GM12878 (cell line): ENCODE measurements around the gene SFXN4. TPM values are rescaled to one million over a fixed set of nuclear protein-coding genes. Genes with fewer than 3 reads are reported as not detected.

ENCODE experiments used
- ATF7 ChIP-seq: fragments of 450-650 bp; IDR thresholded peaks from 2 replicates; pipeline ENCODE4 v1.6.1; 2016; ENCODE audit warnings: low read depth, mild to moderate bottlenecking
- BCL11A ChIP-seq: IDR thresholded peaks from 2 replicates; pipeline ENCODE4 v1.6.1; 2011; ENCODE audit warnings: low read depth, low read length
- DPF2 ChIP-seq: fragments of 450-650 bp; IDR thresholded peaks from 2 replicates; pipeline ENCODE4 v1.6.1; 2017; ENCODE audit warnings: mild to moderate bottlenecking
- EGR1 ChIP-seq, 2 experiments: IDR thresholded peaks; 1 replicate in 1 of 2; 2 replicates in 1 of 2; pipeline ENCODE4 v1.6.1; 2011 to 2012; ENCODE audit warnings: low read depth in 2 of 2, low read length in 2 of 2, borderline replicate concordance in 1 of 2, mild to moderate bottlenecking in 1 of 2, moderate library complexity in 1 of 2
- GABPA ChIP-seq: IDR thresholded peaks from 2 replicates; pipeline ENCODE4 v1.6.1; 2014; ENCODE audit warnings: antibody characterized with exemption, low read depth, mild to moderate bottlenecking, inconsistent platforms
- HCFC1 ChIP-seq: fragments of 150-350 bp; IDR thresholded peaks from 2 replicates; pipeline ENCODE4 v1.6.1; 2014; ENCODE audit warnings: low read length
- HDAC2 ChIP-seq: fragments of 200-600 bp; sonication (generic); IDR thresholded peaks from 2 replicates; pipeline ENCODE4 v1.6.1; 2017
- NR2F1 ChIP-seq: fragments of 450-650 bp; conservative IDR thresholded peaks from 2 replicates; pipeline ENCODE4 v1.6.1; 2017; ENCODE audit warnings: mild to moderate bottlenecking
- PKNOX1 ChIP-seq: fragments of 450-650 bp; IDR thresholded peaks from 2 replicates; pipeline ENCODE4 v1.6.1; 2016; ENCODE audit warnings: mild to moderate bottlenecking
- SIN3A ChIP-seq: IDR thresholded peaks from 2 replicates; pipeline ENCODE4 v1.6.1; 2012; ENCODE audit warnings: low read depth, low read length, improper control_type of control experiment
- SIX5 ChIP-seq: IDR thresholded peaks from 2 replicates; pipeline ENCODE4 v1.6.1; 2011; ENCODE audit warnings: mild to moderate bottlenecking, low read depth, low read length, moderate library complexity; ENCODE audit not compliant: severe bottlenecking
- SP1 ChIP-seq: IDR thresholded peaks from one replicate; pipeline ENCODE4 v1.6.1; 2011; ENCODE audit warnings: low read depth, low read length
- SREBF1 ChIP-seq: IDR thresholded peaks from 2 replicates; pipeline ENCODE4 v1.6.1; 2012; ENCODE audit warnings: mild to moderate bottlenecking, low read length
- TBL1XR1 ChIP-seq: IDR thresholded peaks from 2 replicates; pipeline ENCODE4 v1.6.1; 2012; ENCODE audit warnings: low read depth, low read length, improper control_type of control experiment
- TCF12 ChIP-seq: IDR thresholded peaks from 2 replicates; pipeline ENCODE4 v1.6.1; 2011; ENCODE audit warnings: low read depth, mild to moderate bottlenecking, low read length
- ZBTB40 ChIP-seq: fragments of 450-650 bp; IDR thresholded peaks from 2 replicates; pipeline ENCODE4 v1.6.1; 2016; ENCODE audit warnings: mild to moderate bottlenecking, moderate library complexity, borderline replicate concordance
- polyA plus RNA-seq, 11 experiments: library from polyadenylated mRNA; depleted of rRNA in 4 of 11; unstranded in 6 of 11; stranded (reverse) in 5 of 11; fragments of >200 nt; fragmentation: Nextera tagmentation in 4 of 11; fragmentation: Illumina TruSeq in 1 of 11; extraction: Ambion mirVana in 4 of 11; extraction: Trizol in 1 of 11; gene quantifications; 1 replicate in 1 of 11; 2 replicates in 10 of 11; pipeline versions ENCODE4 v1.2.1 to v1.2.3, GENCODE V29; 2011 to 2016; ENCODE audit warnings: inconsistent platforms in 2 of 11, missing spikeins in 2 of 11, low read depth in 1 of 11
- total RNA-seq, 4 experiments: library from RNA; depleted of rRNA in 3 of 4; stranded (reverse); fragments of >200 nt in 3 of 4; fragmentation: Illumina TruSeq in 1 of 4; extraction: Trizol in 1 of 4; gene quantifications; 2 replicates each; pipeline versions ENCODE4 v1.2.1 to v1.2.3, GENCODE V29; 2013 to 2021

Gene SFXN4
- total and polyA plus RNA-seq, 10 of the 15 experiments (the other 5 are each of a cell fraction or from before 2014, with no cell fraction given) = 40.7 to 111 (median 48.8) TPM

GRCh38 chr10:119165171-119166117 is at the start of gene SFXN4 (continued):
- TF ChIP-seq ZBTB40 (peak; percentile 23; the same call in 1 of the 2 replicates), SIN3A (peak; percentile 32; the same call in 1 of the 2 replicates), ATF7 (0 out of 2 replicates have a peak, but pooled peaks have one; percentile 19), DPF2 (peak; percentile 82), EGR1 (IDR thresholded peaks at IDR 0.05; ENCODE audit: borderline replicate concordance in 1 of 2, low read depth in 2 of 2, low read length in 2 of 2) (peak in 1 of 2 experiments; percentile 51; a peak in 1 of 3 replicates), BCL11A (no peak), TCF12 (0 out of 2 replicates have a peak, but pooled peaks have one; percentile 11), HCFC1 (0 out of 2 replicates have a peak, but pooled peaks have one; percentile 30), NR2F1 (peak; percentile 100), PKNOX1 (no peak), SP1 (no peak), HDAC2 (no peak), GABPA (no peak), TBL1XR1 (no peak), SIX5 (no peak), SREBF1 (no peak)
